NT2/D1 (cell line): ENCODE data around the gene POLR1C.

ENCODE experiments used
- SUZ12 ChIP-seq: IDR thresholded peaks from 2 replicates; pipeline ENCODE4 v1.6.1; 2011; ENCODE audit not compliant: insufficient read length, insufficient read depth; ENCODE audit errors: extremely low read depth
- YY1 ChIP-seq: IDR thresholded peaks from 2 replicates; pipeline ENCODE4 v1.6.1; 2011; ENCODE audit not compliant: insufficient read length, insufficient read depth
- ZNF274 ChIP-seq: IDR thresholded peaks from 2 replicates; pipeline ENCODE4 v1.6.1; 2011; ENCODE audit warnings: mild to moderate bottlenecking, low read depth, low read length

DNA sequence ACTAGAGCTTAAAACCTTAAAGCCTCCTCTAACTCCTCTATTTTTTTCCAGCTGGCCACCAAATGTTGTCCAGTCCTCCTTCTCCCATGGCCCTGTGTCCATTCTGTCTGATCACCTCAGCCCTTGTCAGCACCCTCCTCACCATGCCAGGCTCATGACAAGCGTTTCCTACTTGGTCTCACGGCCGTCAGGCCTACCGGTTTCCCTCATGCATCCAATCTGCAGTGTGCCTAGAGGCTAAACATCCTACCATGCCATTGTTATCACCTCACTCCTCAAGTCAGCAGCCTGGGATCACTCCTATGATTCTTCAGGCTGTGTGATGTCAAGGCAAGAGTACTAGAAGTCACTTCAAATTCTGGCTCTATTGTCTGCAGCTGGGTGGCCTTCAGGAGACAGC, 49.1 kb upstream of the POLR1C start:
- no peak for TF ChIP-seq SUZ12
- no peak for TF ChIP-seq YY1
- no peak for TF ChIP-seq ZNF274
